ENCODE data around the gene VTI1B.
"Not testable (repeated sequence)": the region's sequence is repeated elsewhere in the genome, so short reads cannot be mapped to it uniquely, and the experiment has no call there.

DNA sequence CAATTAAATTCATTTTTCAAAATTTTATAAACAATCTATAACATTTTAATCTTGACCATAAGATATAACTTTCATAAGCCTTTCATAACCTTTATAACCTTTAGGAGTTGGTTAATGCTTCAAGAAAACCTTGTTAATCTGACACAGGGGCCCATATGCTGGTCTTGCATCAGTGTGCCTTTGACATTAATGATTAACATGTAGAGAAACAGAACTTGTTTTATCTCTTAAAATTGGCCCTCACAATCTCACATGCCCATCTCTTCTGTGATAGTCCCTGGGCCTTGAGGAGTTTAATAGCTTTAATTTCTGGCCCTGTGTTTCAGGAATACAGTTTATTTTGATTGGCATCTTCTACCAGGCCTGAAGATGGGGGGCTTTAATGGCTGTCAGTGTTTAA, 34.9 kb upstream of the VTI1B start:
- TF ChIP-seq, protein P1, sequence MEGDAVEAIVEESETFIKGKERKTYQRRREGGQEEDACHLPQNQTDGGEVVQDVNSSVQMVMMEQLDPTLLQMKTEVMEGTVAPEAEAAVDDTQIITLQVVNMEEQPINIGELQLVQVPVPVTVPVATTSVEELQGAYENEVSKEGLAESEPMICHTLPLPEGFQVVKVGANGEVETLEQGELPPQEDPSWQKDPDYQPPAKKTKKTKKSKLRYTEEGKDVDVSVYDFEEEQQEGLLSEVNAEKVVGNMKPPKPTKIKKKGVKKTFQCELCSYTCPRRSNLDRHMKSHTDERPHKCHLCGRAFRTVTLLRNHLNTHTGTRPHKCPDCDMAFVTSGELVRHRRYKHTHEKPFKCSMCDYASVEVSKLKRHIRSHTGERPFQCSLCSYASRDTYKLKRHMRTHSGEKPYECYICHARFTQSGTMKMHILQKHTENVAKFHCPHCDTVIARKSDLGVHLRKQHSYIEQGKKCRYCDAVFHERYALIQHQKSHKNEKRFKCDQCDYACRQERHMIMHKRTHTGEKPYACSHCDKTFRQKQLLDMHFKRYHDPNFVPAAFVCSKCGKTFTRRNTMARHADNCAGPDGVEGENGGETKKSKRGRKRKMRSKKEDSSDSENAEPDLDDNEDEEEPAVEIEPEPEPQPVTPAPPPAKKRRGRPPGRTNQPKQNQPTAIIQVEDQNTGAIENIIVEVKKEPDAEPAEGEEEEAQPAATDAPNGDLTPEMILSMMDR (IDR thresholded peaks at IDR 0.05; ENCODE audit: insufficient read depth, low read depth, low read length) = not testable (repeated sequence)
- not testable (repeated sequence) for TF ChIP-seq EZH2 (IDR thresholded peaks at IDR 0.05; ENCODE audit: insufficient read depth, low read length)

Measured in astrocyte (in vitro differentiated cells and primary cell).